GM15510 (cell line): Measurements from ENCODE around the gene COMMD8.

ENCODE experiments used
- POLR2A ChIP-seq: IDR thresholded peaks from 3 replicates; pipeline ENCODE4 v1.6.1; 2011; ENCODE audit warnings: borderline replicate concordance; ENCODE audit not compliant: insufficient read length; ENCODE audit errors: extremely low read depth

The COMMD8 gene

GRCh38 chr4:47463235-47463956, at the start of gene COMMD8:
COMMD8 (minus strand) TSS chr4:47463702; CDS start chr4:47463651, 51 bp downstream.
- TF ChIP-seq POLR2A: peak; percentile 89

- no peak for TF ChIP-seq POLR2A
Observed at GRCh38 chr4:47510506-47511143, 47.1 kb upstream of the COMMD8 start.

GRCh38 chr4:47505666-47506065, 42.2 kb upstream of the COMMD8 start:
- no peak for TF ChIP-seq POLR2A

- TF ChIP-seq POLR2A: no peak
Observed at GRCh38 chr4:47505147-47505546, 41.6 kb upstream of the COMMD8 start.

- no peak for TF ChIP-seq POLR2A
Observed at GRCh38 chr4:47500776-47501175, 37.3 kb upstream of the COMMD8 start.

- no peak for TF ChIP-seq POLR2A
Observed at GRCh38 chr4:47499700-47500099, 36.2 kb upstream of the COMMD8 start.

GRCh38 chr4:47498899-47499298, 35.4 kb upstream of the COMMD8 start:
- no peak for TF ChIP-seq POLR2A

GRCh38 chr4:47494124-47494430, 30.6 kb upstream of the COMMD8 start:
- no peak for TF ChIP-seq POLR2A

- no peak for TF ChIP-seq POLR2A
Observed at GRCh38 chr4:47493238-47494123, 30.0 kb upstream of the COMMD8 start.

GRCh38 chr4:47490550-47490949, 27.0 kb upstream of the COMMD8 start:
- TF ChIP-seq POLR2A: no peak

- TF ChIP-seq POLR2A: no peak
Observed at GRCh38 chr4:47488706-47489105, 25.2 kb upstream of the COMMD8 start.

GRCh38 chr4:47486231-47486673, 22.8 kb upstream of the COMMD8 start:
- no peak for TF ChIP-seq POLR2A

GRCh38 chr4:47485768-47486167, 22.3 kb upstream of the COMMD8 start:
- TF ChIP-seq POLR2A: no peak

GRCh38 chr4:47485047-47485692, 21.7 kb upstream of the COMMD8 start, which contains the start of gene ATP10D:
ATP10D (plus strand) TSS chr4:47485275; CDS start chr4:47512541, 27,266 bp downstream.
- peak; percentile 89 for TF ChIP-seq POLR2A

- no peak for TF ChIP-seq POLR2A
Observed at GRCh38 chr4:47484168-47484567, 20.7 kb upstream of the COMMD8 start.
